ENCODE results near the gene KRT77.
"Not testable (repeated sequence)": the region's sequence is repeated elsewhere in the genome, so short reads cannot be mapped to it uniquely, and the experiment has no call there.

KRT77 gene

GRCh38 chr12:52721838-52722470, 18.6 kb upstream of the KRT77 start:
- no peak for DNase-seq (ENCODE audit: low read depth)

- DNase-seq (ENCODE audit: low read depth) = no peak
Measured at GRCh38 chr12:52720365-52720886, 17.1 kb upstream of the KRT77 start.

DNA sequence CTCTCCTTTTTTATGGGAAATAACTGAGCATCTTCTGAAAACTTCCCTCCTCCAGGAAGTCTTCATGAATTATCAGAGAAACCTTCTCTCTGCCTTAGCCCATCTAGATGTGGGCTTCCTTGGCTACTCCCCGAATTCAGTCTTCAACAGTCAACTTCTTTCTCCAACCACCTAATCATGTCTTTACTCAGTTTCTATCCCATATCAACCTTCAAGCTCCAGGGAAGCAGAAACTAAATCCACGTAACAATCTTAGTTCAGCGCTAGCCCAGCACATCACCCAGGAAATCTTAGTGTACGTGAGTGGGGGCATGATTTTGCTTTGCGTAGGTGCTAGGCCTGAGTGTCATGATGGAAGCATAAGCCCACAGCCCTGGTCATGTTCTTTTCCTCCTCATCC, 12.7 kb upstream of the KRT77 start:
- no peak for DNase-seq (ENCODE audit: low read depth)

DNA sequence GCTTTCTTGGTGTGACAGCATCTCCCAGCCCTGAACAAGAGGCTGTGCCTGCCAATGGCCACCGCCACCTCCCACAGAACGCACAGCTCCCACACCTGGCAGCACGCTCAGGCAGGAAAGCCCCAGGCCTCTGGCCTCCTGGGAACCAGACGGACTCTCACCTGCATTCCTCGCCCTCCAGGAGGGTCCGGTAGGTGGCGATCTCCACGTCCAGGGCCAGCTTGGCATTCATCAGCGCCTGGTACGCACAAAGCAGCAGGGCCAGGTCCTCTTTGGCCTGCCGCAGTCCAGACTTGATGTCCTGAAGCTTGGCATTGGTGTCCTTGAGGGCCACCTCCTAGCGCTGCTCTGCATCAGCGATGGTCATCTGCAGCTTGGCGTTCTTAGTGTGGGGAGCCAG, 12.1 kb upstream of the KRT77 start:
- no peak for DNase-seq (ENCODE audit: low read depth)

DNA sequence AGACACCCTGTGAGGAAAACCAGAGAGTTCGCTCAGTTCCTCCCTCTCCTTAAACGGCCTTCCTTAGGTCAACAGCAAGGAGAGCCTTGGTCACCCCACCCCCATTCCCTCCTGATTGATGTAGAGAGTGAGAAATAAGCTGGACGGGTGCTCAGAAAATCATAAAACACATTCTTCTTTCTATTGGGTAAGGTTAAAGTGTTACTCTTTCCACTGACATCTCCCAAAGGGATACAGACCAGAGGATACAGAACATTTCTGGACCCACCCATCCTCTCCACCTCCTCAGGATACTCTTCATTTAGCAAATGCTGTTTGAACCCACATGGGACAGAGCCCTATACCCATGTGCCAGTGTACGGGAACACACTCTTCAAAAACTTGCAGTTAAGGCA, 11.6 kb upstream of the KRT77 start:
- no peak for DNase-seq (ENCODE audit: low read depth)

DNA sequence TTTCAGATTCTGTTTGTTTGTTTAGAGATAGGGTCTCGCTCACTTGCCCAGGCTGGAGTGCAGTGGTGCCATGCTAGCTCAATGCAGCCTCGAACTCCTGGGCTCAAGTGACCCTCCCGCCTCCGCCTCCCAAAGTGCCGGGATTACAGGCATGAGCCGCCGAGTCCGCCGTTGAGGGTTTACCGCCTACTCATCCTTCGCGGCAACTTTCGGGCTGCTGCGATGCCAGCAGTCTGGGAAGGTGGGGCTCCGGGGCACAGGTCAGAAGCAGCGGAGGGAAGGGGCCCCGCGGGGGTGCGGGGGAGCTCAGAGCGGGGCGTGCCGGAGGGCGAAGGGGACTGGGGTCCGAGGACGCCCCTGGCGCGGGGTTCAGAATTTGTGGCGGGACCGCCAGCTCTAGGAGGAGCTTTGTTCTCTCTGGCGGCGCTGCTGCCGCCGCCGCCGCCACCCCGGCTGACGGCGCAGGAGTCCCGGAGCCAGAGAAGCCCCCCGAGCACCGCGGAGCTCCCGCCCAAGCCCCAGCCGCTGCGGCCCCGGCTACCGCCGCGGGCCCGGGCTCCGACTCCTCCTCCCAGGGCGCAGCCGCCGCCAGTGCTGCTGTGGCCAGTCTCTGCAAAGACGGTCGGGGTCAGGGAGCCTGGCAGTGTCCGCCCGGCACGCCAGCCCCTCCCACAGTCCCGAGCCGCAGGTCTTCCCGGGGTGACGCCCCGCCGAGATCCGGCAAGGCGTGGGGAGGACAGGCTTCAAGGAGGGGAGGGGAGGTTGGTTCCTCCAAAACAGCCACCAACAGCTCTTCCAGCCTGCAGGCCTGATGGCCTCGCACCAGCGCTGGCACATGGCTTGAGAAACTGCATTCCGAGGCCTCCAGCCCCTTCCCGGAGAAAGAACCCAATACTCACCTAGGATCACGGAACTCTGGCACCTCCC, 10.9 kb upstream of the KRT77 start:
- DNase-seq (ENCODE audit: low read depth) = no peak

DNA sequence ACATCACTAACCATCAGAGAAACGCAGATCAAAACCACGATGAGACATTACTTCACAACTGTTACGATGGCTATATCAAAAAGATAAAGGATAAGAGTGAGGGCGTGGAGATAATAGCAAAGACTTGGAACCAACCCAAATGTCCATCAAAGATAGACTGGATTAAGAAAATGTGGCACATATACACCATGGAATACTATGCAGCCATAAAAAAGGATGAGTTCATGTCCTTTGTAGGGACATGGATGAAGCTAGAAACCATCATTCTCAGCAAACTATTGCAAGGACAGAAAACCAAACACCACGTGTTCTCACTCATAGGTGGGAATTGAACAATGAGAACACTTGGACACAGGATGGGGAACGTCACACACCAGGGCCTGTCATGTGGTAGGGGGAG, 8.8 kb upstream of the KRT77 start:
- DNase-seq (ENCODE audit: low read depth) = not testable (repeated sequence)

DNA sequence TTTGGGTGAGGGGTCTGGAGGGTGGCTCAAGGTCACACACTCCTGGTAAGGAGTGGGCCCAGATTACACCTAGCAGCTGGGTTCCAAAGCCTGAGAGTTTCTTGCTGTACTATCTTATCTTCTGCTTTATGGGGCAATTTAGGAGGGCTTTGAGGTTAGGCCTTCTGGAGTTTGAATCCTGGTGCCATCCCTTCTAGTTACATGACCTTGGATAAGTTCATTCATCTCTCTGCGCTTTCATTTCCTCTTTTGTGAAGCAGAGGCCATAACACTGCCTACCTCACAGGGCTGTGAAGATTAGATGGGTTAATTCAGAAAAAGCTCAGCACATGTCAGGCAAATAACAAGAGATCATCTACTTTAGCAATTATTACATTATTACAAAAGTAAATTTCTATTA, 7.4 kb upstream of the KRT77 start:
- no peak for DNase-seq (ENCODE audit: low read depth)

DNA sequence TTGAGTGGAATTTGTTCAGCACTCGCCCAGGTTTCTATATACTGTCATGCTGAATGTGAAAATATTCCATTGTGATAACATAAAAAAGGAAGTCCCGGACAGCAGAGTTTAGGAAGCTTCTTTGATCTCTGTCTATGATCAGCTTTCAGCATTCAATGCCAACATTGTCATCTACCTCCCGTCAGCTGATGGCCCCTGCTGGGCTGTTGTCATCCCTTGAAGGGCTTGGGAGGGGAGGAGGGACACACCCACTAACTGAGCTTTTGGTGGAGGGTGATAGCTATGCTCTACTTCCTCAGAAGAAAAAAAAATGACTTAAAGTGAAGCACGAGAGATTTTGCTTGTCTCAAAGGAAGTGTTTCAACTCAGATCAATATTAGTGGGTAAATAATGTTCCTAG, 4.7 kb upstream of the KRT77 start:
- no peak for DNase-seq (ENCODE audit: low read depth)

- no peak for DNase-seq (ENCODE audit: low read depth)
Measured at GRCh38 chr12:52704464-52704863, 1.1 kb upstream of the KRT77 start.

DNA sequence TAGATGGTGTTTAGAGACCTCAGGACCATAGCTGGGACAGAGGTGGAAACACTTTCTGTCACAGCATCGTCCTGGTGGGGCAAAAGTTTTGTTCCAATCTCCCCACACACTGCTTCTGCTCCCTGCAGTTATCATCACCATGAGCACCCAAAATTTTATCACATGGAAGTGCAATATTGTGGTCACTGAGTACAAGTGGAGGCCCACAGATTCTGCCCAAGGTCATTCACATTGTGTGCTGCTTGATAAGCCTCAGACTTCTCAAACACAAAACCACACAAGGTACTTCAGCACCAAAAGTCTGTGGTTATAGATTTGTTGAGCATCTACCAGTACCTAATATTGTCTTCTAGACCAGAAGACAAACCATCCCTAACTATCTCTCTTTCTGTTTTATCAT, 554 bp upstream of the KRT77 start:
- DNase-seq (ENCODE audit: low read depth) = no peak

GRCh38 chr12:52702338-52702737, 986 bp downstream of the KRT77 start:
- no peak for DNase-seq (ENCODE audit: low read depth)

DNA sequence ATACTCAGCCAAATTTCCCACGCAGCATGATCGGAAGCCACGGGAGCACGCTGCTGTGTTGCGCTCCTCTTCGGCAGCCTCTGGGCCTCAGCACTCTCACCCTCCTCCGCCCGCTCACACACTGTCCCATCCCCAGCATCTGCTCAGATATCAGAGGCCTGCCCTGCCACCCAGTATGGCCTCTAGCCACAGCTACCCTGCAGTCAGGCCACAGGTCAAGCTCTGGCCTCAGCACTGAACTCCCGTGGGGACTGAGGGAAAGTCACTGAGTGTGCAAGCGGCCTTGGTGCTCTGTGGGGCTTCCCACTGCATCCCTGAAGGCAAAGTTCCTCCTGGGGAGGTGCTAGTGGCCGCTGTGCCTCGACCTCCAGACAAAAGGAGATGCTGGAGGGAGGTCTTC, 2.0 kb downstream of the KRT77 start:
- no peak for DNase-seq (ENCODE audit: low read depth)

GRCh38 chr12:52699960-52700359, 3.4 kb downstream of the KRT77 start:
- DNase-seq (ENCODE audit: low read depth) = no peak

GRCh38 chr12:52699373-52699772, 4.0 kb downstream of the KRT77 start:
- DNase-seq (ENCODE audit: low read depth) = no peak

- no peak for DNase-seq (ENCODE audit: low read depth)
Measured at GRCh38 chr12:52698651-52699340, 4.5 kb downstream of the KRT77 start.

GRCh38 chr12:52697058-52697582, 6.2 kb downstream of the KRT77 start:
- no peak for DNase-seq (ENCODE audit: low read depth)

- DNase-seq (ENCODE audit: low read depth) = no peak
Measured at GRCh38 chr12:52696588-52696987, 6.7 kb downstream of the KRT77 start.

GRCh38 chr12:52695039-52695438, 8.3 kb downstream of the KRT77 start:
- DNase-seq (ENCODE audit: low read depth) = no peak

- DNase-seq (ENCODE audit: low read depth) = no peak
Measured at GRCh38 chr12:52694151-52694550, 9.2 kb downstream of the KRT77 start.

- no peak for DNase-seq (ENCODE audit: low read depth)
Measured at GRCh38 chr12:52693261-52693660, 10.1 kb downstream of the KRT77 start.

GRCh38 chr12:52692254-52692653, 11.1 kb downstream of the KRT77 start:
- DNase-seq (ENCODE audit: low read depth) = no peak

GRCh38 chr12:52691841-52692150, 11.5 kb downstream of the KRT77 start:
- DNase-seq (ENCODE audit: low read depth) = no peak

Data from HS-5 (cell line).